ENCODE measurements around the gene TEX48.

- TF ChIP-seq, protein P1, sequence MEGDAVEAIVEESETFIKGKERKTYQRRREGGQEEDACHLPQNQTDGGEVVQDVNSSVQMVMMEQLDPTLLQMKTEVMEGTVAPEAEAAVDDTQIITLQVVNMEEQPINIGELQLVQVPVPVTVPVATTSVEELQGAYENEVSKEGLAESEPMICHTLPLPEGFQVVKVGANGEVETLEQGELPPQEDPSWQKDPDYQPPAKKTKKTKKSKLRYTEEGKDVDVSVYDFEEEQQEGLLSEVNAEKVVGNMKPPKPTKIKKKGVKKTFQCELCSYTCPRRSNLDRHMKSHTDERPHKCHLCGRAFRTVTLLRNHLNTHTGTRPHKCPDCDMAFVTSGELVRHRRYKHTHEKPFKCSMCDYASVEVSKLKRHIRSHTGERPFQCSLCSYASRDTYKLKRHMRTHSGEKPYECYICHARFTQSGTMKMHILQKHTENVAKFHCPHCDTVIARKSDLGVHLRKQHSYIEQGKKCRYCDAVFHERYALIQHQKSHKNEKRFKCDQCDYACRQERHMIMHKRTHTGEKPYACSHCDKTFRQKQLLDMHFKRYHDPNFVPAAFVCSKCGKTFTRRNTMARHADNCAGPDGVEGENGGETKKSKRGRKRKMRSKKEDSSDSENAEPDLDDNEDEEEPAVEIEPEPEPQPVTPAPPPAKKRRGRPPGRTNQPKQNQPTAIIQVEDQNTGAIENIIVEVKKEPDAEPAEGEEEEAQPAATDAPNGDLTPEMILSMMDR (IDR thresholded peaks at IDR 0.05), result no peak
- no peak for TF ChIP-seq EZH2phosphoT487 (IDR thresholded peaks at IDR 0.05)
Measured at GRCh38 chr9:114717908-114718486, 36.0 kb upstream of the TEX48 start.
